ENCODE measurements around the gene BEND5.

DNA sequence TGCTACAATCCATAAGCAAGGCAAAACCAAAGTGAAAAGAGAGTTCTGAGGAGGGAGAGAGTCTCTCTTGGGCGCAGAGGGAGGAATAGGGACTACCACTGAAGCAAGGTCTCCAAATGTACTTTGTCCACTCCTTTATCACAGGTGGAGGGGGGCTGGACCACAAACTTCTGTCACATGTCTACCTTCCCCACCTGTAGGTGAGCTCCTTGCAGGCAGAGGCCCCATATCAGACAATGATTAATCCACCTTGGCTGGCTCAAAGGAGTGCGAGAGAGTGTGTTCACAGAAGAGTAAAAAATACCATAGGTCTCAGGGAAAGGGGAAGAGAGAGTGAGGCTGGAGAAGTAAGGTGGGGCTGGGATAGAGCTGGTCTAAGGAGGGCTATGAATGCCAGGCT is 4.5 kb downstream of the BEND5 start:
- TF ChIP-seq, protein P1, sequence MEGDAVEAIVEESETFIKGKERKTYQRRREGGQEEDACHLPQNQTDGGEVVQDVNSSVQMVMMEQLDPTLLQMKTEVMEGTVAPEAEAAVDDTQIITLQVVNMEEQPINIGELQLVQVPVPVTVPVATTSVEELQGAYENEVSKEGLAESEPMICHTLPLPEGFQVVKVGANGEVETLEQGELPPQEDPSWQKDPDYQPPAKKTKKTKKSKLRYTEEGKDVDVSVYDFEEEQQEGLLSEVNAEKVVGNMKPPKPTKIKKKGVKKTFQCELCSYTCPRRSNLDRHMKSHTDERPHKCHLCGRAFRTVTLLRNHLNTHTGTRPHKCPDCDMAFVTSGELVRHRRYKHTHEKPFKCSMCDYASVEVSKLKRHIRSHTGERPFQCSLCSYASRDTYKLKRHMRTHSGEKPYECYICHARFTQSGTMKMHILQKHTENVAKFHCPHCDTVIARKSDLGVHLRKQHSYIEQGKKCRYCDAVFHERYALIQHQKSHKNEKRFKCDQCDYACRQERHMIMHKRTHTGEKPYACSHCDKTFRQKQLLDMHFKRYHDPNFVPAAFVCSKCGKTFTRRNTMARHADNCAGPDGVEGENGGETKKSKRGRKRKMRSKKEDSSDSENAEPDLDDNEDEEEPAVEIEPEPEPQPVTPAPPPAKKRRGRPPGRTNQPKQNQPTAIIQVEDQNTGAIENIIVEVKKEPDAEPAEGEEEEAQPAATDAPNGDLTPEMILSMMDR (IDR thresholded peaks at IDR 0.05), result no peak
- no peak for TF ChIP-seq POLR2AphosphoS5 (IDR thresholded peaks at IDR 0.05; ENCODE audit: insufficient read depth in 1 of 2, low read depth in 1 of 2)
